K562 (cell line): ENCODE data around the gene UBL3. TPM values are rescaled to one million over a fixed set of nuclear protein-coding genes. Genes with fewer than 3 reads are reported as not detected.

ENCODE experiments used
- CREB1 ChIP-seq, 2 experiments: sonication (generic) in 1 of 2; formaldehyde crosslinking in 1 of 2; IDR thresholded peaks; 2 replicates each; pipeline versions ENCODE4 v1.6.1 to v1.8.0; 2012 to 2022; ENCODE audit warnings: inconsistent platforms in 1 of 2, mild to moderate bottlenecking in 1 of 2, missing genetic modification reagents in 1 of 2, moderate library complexity in 1 of 2
- DACH1 ChIP-seq: fragments of 450-650 bp; IDR thresholded peaks from 2 replicates; pipeline ENCODE4 v1.6.1; 2018; ENCODE audit not compliant: partially characterized antibody
- DIDO1 ChIP-seq: fragments of 450-650 bp; IDR thresholded peaks from 2 replicates; pipeline ENCODE4 v1.6.1; 2016; ENCODE audit warnings: low read depth, missing biosample characterization, missing genetic modification characterization
- ETV5 ChIP-seq: sonication (generic); formaldehyde crosslinking; IDR thresholded peaks from 2 replicates; pipeline ENCODE4 v1.4.0; 2020; ENCODE audit warnings: low read depth, mild to moderate bottlenecking, missing genetic modification reagents
- HMGXB4 ChIP-seq: sonication (generic); formaldehyde crosslinking; IDR thresholded peaks from 2 replicates; pipeline ENCODE4 v1.8.1; 2023; ENCODE audit warnings: mild to moderate bottlenecking, missing genetic modification reagents
- MCM2 ChIP-seq: fragments of 450-650 bp; IDR thresholded peaks from 2 replicates; pipeline ENCODE4 v1.6.1; 2017; ENCODE audit warnings: low read depth, mild to moderate bottlenecking
- NCOA6 ChIP-seq: fragments of 450-650 bp; IDR thresholded peaks from 2 replicates; pipeline ENCODE4 v1.6.1; 2017; ENCODE audit warnings: mild to moderate bottlenecking
- NFATC3 ChIP-seq: fragments of 450-650 bp; IDR thresholded peaks from 2 replicates; pipeline ENCODE4 v1.6.1; 2017; ENCODE audit warnings: mild to moderate bottlenecking
- RAD51 ChIP-seq: fragments of 450-650 bp; IDR thresholded peaks from 2 replicates; pipeline ENCODE4 v1.7.1; 2016; ENCODE audit warnings: low read depth, mild to moderate bottlenecking, borderline replicate concordance
- TARDBP ChIP-seq: fragments of 450-650 bp; IDR thresholded peaks from 2 replicates; pipeline ENCODE4 v1.6.1; 2016
- TCF7L2 ChIP-seq: fragments of 150-350 bp; IDR thresholded peaks from 2 replicates; pipeline ENCODE4 v1.6.1; 2016; ENCODE audit warnings: low read depth, mild to moderate bottlenecking, low read length, moderate library complexity
- TCFL5 ChIP-seq: fragments of 250-450 bp; sonication (Bioruptor Pico); conservative IDR thresholded peaks from 2 replicates; pipeline ENCODE4 v1.6.1; 2021; ENCODE audit warnings: mild to moderate bottlenecking, moderate library complexity, matching md5 sums
- ZBTB26 ChIP-seq: fragments of 450-650 bp; formaldehyde crosslinking; IDR thresholded peaks from 2 replicates; pipeline ENCODE4 v1.4.0; 2022; ENCODE audit warnings: missing genetic modification characterization
- ZBTB34 ChIP-seq: fragments of 250-450 bp; sonication (Bioruptor Pico); IDR thresholded peaks from 2 replicates; pipeline ENCODE4 v1.8.0; 2021; ENCODE audit warnings: mild to moderate bottlenecking, moderate library complexity
- ZNF134 ChIP-seq: fragments of 250-450 bp; sonication (Bioruptor Pico); conservative IDR thresholded peaks from 2 replicates; pipeline ENCODE4 v1.4.0; 2020
- ZNF253 ChIP-seq: fragments of 250-450 bp; sonication (Bioruptor Pico); conservative IDR thresholded peaks from 2 replicates; pipeline ENCODE4 v1.6.1; 2021; ENCODE audit warnings: mild to moderate bottlenecking
- ZNF436 ChIP-seq: fragments of 250-450, 450-650 bp; sonication (Bioruptor Pico); formaldehyde crosslinking; IDR thresholded peaks from 2 replicates; pipeline ENCODE4 v1.7.0; 2020; ENCODE audit warnings: mild to moderate bottlenecking
- ZNF695 ChIP-seq: fragments of 450-650 bp; formaldehyde crosslinking; IDR thresholded peaks from 2 replicates; pipeline ENCODE4 v1.4.0; 2020; ENCODE audit warnings: mild to moderate bottlenecking, moderate library complexity
- ZNF740 ChIP-seq, 3 experiments: fragments of 200-800 bp in 1 of 3; sonication (Bioruptor generic) in 1 of 3; sonication (generic) in 1 of 3; formaldehyde crosslinking in 1 of 3; IDR thresholded peaks; 2 replicates each; pipeline versions ENCODE4 v1.6.1 to v1.8.0; 2016 to 2022; ENCODE audit warnings: mild to moderate bottlenecking in 2 of 3, missing compliant biosample characterization in 2 of 3, missing genetic modification characterization in 2 of 3, missing genetic modification reagents in 1 of 3
- polyA plus RNA-seq, 8 experiments: library from polyadenylated mRNA; depleted of rRNA in 4 of 8; stranded (reverse) in 5 of 8; unstranded in 3 of 8; fragments of >200 nt; fragmentation: Nextera tagmentation in 2 of 8; fragmentation: Illumina TruSeq in 1 of 8; extraction: Ambion mirVana in 2 of 8; extraction: Trizol in 1 of 8; gene quantifications; 2 replicates each; pipeline versions ENCODE4 v1.2.1 to v1.2.3, GENCODE V29; 2011 to 2014; ENCODE audit warnings: inconsistent platforms in 1 of 8, missing spikeins in 1 of 8
- total RNA-seq, 7 experiments: library from RNA; depleted of rRNA in 6 of 7; stranded (reverse); fragments of >200 nt in 6 of 7; fragmentation: Illumina TruSeq in 2 of 7; extraction: Trizol in 2 of 7; gene quantifications; 2 replicates each; pipeline versions ENCODE4 v1.2.1 to v1.2.3, GENCODE V29; 2011 to 2021; ENCODE audit warnings: low replicate concordance in 1 of 7
- TF ChIP-seq, protein P1 (sequence below): fragments of 150-350 bp; IDR thresholded peaks from 2 replicates; pipeline ENCODE4 v1.6.1; 2014; ENCODE audit warnings: low read depth, mild to moderate bottlenecking, low read length, borderline replicate concordance

Gene UBL3
- total and polyA plus RNA-seq, 9 of the 15 experiments (the other 6 are each of a cell fraction or from before 2014, with no cell fraction given), result 0.64 to 2.4 (median 1.8) TPM

DNA sequence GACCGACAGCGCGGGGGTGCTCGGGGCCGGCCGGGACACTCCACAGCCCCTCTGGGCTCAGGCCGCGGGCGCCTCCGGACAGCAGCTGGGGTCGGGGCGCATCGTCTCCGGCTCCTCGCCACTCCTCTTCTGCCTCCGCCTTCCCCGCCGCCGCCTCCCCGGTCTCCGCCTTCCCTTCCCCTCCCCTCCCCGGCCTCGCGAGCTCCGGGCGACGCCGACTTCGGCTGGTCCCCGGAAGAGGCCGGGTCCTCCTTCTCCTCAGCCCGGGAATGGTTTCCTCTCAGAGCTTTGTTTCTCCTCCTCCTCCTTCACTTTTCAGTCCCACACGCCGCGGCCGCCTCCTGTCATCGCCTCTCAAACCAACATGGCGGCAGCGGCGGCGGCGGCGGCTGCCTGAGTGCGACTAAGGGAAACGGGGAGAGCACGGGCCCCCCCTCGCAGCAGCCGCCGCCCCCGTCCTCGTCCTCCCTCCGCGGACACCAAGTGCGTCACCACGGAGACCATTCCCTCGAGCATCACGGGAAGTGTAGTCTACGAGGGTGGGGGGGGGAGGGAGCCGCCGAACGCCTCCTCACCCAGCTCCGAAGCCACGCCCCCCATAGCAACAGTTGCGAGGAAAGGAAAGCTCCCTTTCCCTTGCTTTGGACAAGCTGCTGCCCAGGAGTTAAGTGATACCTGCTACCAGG lies at the start of gene UBL3 (continued):
- TF ChIP-seq TCF7L2 (no peak), DIDO1 (no peak), TARDBP (no peak), DACH1 (no peak), RAD51 (no peak), ZBTB34 (CRISPR knock-in tag) (no peak), ZNF253 (CRISPR knock-in tag) (no peak), HMGXB4 (no peak), NFATC3 (no peak), TCFL5 (CRISPR knock-in tag) (no peak), CREB1 (IDR thresholded peaks at IDR 0.05) (peak; percentile 94), CREB1 (CRISPR knock-in tag; IDR thresholded peaks at IDR 0.05) (peak; percentile 77), ZNF695 (no peak), ZBTB26 (CRISPR knock-in tag) (no peak), ZNF436 (CRISPR knock-in tag) (no peak), MCM2 (no peak), ZNF740 (CRISPR knock-in tag; IDR thresholded peaks at IDR 0.05) (peak; percentile 96), ZNF740 (tag; IDR thresholded peaks at IDR 0.05) (peak in 1 of 2 experiments; percentile 91; a peak in 2 of 4 replicates), NCOA6 (no peak), ZNF134 (CRISPR knock-in tag) (no peak), ETV5 (CRISPR knock-in tag) (no peak)
- TF ChIP-seq, protein P1, sequence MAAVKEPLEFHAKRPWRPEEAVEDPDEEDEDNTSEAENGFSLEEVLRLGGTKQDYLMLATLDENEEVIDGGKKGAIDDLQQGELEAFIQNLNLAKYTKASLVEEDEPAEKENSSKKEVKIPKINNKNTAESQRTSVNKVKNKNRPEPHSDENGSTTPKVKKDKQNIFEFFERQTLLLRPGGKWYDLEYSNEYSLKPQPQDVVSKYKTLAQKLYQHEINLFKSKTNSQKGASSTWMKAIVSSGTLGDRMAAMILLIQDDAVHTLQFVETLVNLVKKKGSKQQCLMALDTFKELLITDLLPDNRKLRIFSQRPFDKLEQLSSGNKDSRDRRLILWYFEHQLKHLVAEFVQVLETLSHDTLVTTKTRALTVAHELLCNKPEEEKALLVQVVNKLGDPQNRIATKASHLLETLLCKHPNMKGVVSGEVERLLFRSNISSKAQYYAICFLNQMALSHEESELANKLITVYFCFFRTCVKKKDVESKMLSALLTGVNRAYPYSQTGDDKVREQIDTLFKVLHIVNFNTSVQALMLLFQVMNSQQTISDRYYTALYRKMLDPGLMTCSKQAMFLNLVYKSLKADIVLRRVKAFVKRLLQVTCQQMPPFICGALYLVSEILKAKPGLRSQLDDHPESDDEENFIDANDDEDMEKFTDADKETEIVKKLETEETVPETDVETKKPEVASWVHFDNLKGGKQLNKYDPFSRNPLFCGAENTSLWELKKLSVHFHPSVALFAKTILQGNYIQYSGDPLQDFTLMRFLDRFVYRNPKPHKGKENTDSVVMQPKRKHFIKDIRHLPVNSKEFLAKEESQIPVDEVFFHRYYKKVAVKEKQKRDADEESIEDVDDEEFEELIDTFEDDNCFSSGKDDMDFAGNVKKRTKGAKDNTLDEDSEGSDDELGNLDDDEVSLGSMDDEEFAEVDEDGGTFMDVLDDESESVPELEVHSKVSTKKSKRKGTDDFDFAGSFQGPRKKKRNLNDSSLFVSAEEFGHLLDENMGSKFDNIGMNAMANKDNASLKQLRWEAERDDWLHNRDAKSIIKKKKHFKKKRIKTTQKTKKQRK, result no peak
